ENCODE data around the gene RASGRF2.

The RASGRF2 gene

DNA sequence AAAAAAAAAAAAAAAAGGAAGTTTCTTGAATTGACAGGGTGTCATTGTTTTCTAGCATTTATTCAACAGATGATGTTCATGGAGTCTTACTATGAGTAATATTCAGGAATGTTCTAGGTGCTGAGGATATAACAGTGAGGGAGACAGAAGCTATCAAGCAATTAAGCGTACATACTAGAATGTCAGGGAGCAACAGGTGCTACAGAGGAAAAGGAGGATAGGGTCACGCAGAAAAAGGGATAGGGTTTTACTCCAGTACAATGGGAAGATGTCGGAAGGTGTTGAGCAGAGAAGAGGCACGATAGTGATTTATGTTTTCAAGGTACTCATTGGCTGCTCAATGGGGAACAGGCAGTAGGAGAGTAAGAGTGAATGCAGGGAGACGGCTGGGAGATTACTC lies 6.6 kb upstream of the RASGRF2 start:
- no peak for DNase-seq

DNA sequence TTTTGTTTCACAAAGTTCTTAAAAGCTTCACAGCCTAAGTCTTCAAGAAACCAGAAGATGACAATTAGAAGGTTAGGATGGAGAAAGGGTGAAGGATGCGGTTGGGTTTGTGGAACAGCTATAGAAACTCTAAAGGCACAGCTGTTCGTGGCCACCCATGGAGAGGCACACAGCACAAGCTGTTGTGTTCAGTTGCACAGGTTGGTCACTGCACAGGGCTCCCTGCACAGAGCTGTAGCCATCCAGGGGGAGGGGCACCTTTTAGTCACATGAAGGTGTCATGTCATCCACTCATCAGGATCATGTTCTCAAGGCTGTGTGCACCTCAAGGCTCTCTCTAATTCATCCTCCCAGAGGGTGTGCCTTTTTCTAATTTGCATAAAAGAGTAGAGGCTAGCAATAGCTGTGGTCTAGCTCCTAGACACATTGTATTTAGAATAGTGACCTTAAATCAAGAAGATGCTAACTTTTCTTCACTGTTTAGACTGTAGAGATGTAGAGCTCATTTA lies 5.0 kb upstream of the RASGRF2 start:
- DNase-seq, result no peak

DNA sequence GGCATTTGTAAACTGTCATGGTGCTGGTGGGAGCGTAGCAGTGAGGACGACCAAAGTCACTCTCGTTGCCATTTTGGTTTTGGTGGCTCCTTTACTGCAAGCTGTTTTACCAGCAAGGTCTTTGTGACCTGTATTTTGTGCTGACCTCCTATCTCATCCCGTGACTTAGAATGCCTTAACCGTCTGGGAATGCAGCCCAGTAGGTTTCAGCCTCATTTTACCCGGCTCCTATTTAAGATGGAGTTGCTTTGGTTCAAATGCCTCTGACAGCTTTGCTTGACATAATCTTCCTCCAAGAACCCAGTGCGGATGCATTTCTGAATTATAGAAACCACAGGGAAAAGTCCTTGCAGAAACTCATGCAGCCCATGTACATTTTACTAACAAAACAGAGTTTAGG lies 3.9 kb upstream of the RASGRF2 start:
- no peak for DNase-seq

DNA sequence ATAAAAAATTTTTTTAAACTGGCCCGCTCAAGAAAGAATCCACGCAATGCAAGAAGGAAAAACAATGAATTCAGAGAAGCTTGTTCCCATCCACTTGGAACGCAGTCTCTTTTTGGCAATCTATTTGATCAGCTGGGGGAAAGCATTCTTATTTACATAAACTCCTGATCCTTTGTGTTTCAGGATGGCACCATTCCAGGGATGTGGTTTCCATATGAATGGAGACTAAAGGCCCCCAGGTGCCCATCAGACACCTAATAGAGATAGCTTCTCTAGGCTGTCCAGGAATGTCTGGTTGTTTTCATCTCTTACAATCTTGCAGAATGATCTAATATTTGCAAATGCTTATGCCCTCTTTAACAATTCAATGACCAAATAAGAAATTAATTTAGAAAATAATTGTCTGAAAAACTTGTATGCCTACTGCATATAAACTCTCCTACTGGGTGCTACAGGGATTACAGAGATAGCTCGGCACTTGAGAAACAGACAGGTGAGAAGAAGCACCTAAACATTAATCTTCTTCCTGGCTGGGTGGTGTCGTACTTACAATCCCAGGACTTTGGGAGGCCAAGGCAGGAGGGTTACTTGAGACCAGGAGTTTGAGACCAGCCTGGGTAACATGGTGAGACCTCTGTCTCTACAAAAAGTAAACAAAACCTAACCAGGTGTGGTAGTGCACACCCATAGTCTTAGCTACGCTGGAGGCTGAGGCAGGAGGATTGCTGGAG lies 3.0 kb upstream of the RASGRF2 start:
- DNase-seq, result no peak

DNA sequence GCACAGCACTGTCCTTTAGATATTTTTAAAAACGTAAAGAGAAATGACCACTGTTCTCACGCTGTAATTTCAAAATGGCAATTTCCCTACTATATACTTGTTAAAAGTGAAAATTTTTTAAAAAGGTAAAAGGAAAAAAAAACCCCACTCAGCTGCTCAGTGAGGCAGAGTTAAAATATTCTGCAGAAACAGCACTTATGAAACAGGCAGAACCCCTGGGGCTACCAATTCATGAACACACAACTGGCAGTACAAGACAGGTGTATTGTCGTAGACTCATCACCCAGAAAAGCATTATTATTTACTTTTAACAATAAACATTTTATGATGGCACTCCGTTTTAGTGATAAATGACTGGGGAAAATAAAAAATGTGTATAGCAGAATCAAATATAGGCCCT lies 1.5 kb upstream of the RASGRF2 start:
- DNase-seq, result no peak

DNA sequence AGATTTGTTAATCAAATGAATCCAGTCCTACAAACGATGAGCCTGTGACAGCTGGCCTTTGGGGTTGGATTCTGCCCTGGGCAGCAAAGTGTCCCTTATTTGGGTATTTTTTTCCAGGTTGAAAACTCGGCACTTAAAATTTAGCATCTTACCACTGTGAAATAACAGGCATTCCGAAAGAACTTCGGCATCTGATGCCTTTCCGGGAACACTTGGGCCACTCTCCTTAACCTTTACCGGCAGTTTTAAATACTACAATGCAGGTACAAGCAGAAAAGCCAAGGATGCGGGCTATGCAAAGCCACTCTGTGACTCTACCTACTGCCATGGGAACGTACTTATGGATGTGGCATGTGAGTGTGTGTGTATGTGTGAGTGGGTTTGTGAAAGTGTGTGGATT lies 1.0 kb upstream of the RASGRF2 start:
- DNase-seq, result no peak

DNA sequence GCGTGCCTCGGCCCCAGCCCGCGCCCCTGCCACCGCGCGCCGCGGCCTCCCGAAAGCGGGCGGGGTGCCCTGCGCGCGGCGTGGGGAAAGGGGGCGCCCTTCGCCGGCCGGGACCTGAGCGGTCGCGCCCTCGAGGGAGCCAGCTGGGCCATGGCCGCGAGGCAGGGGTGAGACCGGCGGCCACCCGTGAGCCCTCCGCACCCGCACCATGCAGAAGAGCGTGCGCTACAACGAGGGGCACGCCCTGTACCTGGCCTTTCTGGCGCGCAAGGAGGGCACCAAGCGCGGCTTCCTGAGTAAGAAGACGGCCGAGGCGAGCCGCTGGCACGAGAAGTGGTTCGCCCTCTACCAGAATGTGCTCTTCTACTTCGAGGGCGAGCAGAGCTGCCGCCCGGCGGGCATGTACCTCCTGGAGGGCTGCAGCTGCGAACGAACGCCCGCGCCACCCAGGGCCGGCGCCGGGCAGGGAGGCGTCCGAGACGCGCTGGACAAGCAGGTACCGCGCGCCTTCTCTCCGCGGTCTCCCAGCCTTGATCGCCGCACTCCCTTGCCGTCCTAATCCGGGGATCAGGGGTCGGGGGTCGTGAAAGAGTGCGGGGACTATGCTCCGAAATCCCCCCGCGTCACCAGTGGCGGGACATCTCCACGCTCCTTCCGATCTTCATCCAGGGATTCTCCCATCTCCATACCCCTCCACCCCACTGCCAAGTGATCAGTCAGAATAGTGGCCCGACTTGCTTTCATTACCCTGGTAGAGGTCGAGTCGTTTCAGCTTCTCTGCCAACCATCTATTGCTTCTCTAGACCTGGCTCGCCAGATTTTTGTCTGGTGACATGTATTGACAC lies 590 bp downstream of the RASGRF2 start:
- DNase-seq, result no peak

DNA sequence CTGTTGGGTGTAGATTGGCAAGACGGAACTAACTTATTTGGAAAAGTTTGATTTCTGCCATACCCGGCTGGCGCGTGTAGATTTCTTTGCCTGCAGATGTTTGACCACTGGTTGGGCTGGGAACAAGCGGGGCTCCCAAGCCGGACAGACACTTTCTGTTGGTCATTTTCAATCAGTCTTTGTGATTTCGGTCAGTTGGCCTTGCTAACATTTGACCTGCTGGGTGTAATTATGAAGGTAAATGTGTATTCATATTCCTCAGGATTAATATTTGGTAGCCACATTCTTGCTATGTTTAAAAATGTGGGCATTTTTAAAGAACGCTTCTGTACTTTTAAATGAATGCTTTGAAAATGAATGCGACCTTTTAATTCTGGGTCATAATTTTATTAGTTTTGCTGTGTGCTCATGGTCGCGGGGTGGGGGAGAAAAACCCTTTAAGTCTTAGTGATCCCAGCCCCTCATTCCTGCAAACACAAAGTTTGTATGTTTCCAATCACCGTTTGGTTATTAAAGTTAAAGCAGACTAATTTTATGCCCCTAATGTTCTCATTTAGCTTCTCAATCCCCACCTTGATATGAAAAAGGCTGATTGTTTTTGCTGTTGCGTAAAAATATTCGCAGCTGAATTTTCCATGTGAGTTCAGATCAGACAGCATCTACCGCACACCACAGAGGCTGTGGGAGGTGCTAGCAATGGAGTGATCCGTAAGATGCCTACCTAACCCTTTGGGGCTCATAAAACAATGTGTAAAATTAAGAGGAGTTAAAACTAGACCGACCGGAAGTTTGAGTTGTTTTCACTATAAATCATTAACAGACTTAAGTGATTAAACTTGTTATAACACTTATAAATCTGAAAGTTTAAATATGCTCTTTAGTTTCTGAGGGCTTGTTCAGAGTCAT lies 1.5 kb downstream of the RASGRF2 start:
- DNase-seq, result no peak

DNA sequence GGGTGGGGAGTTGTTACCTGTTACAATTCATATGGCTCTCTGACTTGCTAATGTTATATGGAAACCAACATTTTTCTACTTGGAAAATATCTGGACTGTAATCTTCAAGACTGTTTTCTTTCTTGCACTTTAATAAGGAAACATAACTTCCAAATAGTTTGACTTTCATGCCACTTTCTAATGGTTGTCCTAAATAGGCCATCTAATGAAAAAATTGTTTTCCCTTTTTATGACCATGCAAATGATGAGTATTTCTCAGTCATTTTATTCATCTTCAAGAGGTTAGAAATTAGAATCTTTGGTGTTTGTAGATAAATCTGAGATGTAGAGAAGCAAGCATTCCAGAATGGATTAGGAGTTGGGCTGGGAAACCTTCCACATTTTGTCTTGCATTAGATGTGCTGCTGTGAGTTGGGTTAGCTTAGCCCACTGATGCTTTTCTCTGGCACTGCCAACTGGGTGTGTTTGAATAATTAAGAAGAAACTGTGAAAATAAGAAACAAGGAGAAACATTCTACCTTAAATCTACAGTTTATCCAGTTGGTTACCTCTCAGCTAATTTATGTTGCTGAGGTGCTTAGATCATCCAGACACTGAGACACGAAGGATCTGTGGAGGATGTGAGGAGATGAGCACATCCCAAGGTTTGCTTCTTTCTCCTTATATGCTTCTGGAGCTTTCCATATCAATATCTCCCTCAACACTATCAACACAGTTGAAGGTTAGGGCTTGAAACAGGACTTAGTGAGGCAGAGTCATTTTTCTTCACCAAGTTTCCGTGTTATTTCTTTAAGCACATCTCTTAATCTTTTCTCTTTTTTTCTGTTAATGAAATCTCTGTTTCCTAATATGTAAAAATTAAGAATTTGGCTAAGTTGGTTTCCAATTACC lies 2.7 kb downstream of the RASGRF2 start:
- no peak for DNase-seq

DNA sequence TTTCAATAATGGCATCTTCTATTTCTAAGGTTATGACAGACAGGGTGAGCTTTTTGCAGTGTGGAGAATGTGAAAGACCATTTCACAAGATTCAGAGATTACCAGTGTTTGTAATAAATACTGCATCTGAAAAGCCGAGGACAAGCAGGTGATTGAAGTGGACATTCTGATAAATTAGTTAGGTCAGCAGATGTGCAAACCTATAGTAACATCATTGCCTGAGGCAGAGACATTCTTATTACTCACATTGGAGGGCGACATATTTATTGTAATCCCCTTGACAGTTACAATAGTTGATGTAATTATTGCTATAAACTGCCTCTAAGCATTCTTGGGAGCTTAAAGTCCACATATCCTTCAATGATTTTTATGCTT lies 3.3 kb downstream of the RASGRF2 start:
- no peak for DNase-seq

DNA sequence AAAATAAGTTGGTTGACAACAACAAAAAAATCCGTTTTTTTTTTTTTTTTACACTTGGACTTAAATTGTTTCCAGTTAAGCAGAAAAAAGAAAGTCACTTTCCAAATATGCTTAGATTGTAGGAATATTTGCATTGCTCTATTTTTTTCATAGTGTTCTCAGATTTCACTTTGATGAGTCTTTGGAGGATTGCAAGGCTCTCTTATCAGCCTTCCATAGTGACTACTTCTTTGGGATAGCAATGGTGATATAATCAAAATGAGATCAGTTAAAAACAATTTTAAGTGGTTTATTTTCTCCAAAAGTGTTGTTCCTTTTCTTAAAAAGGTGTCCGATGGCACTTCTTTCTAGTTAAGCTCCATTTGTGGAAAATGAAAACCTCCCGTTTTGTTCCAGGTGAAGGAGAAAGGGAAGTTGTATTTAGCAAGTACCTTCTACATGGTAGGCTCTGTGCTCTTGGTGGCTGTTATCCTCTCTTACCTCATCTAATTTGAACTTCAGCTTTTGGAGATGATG lies 3.9 kb downstream of the RASGRF2 start:
- DNase-seq, result no peak

DNA sequence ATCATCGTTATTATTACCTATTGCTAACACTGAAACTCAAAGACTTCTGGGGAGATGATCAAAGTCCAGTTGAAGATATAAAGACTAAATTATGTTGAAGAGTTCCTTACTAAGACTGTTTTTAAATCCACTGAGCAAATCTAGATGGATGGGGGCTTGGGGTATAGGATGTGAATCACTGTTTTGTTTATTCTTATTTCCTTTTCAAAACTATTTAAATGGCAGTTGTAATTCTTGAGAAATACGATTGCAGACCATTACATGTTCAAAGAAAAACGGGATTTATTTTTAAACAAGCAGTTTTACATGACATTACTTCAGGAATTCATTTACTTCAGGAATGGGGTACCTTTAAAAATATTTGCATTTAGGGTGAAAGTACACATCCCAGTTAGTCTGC lies 4.3 kb downstream of the RASGRF2 start:
- DNase-seq, result no peak

DNA sequence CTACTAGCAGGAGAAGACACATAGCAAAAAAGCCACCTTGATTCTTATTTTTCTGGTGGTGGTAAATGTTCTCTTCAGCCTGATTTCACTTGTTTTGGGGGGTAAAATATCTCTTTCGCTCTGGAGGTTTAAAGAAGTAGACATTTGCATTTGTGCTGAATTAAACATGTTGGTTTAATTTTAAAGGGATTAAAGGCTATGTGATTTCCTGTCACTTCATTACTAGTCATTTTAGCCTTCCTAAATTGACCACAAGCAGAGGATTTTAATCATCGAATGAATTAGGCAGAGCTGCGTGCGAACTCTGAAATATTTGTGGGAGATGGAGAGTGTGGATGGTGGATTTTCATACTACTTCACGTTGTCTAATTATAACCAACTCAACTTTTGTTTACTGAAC lies 4.8 kb downstream of the RASGRF2 start:
- DNase-seq, result no peak

DNA sequence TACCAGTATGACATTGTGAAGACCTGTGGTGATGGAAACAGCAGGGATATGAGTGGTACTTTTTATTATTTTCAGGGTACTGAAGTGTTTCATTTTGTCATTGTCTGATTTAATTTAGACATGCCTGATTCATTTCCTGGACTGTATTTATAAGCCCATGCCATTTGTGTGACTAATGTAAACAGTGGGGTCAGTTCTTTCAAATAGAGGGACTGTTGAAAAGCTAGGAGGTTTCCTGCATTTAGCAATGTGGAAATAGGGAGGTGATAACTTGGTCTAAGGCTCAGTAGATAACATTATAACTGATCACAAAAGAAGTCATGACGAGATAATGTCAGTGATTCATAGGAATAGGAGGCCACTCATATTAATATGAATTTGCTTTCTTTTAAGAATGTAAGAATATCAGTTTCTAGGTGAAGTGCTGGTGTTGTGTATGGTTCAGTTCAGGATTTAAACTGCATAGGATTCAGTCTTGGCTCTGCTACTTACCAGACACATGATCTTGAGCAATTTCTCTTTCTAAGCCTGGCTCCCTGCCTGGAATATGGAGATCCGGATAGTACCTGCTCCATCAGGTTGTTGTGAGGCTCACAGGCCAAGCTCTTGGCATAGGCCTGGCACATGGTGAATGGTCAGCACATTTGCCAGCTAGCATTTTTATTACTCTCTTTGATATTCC lies 7.5 kb downstream of the RASGRF2 start:
- no peak for DNase-seq

DNA sequence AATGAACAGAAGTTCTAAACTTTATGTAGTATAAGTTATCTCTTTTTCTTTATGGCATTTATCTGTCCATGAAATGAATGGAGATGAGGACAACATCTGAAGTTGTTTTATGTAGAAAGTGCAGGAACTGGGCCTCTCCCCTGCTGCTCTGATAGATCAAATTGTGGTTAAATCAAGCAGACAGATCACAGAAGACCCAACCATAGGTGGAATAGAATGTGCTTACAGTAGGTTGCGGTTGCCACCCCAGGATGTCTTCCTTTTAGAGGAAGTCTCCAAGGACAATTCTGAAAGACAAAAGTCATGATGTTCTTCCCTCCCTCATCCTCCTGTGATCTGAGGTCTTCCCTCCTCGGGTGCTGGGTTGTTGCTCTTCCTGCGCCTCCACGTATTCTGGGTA lies 12.9 kb downstream of the RASGRF2 start:
- no peak for DNase-seq

DNA sequence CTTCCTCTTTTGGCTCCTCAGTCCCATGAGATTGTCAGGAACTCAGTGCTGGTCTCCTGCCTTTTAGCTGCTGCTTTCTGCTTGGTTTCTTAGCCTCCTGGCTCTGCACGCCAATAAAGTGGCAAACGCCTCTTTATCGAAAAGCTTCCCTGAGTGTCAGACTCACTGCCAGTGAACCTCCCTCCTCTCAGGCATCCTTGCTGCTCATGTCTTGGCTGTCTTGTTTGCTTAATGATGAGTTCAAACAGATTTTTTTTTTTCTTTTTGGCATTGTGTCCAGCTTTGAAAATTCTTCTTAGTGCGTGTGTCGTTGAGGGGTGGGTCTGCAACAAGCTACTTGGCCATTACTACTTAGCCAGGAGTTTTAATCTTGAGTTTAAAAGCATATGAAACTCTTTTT lies 14.9 kb downstream of the RASGRF2 start:
- no peak for DNase-seq

DNA sequence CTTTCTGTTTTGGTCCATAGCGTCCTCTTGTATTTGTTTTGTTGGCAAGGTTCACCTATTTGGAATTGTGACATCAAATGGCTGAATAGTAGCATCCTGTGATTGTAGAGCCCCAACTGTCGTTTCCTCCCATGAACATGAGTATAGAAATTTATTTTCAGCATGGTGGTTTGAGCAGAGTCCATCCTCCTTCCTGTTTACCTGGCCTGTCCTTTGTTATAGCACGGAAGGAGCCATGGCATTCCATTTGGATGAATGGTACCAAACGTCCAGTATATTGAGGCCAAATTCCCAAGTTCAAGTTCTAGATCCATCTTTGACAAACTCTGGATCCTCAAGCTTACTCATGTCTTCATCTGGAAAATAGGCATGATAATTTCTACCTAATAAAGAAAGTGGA lies 16.8 kb downstream of the RASGRF2 start:
- no peak for DNase-seq

DNA sequence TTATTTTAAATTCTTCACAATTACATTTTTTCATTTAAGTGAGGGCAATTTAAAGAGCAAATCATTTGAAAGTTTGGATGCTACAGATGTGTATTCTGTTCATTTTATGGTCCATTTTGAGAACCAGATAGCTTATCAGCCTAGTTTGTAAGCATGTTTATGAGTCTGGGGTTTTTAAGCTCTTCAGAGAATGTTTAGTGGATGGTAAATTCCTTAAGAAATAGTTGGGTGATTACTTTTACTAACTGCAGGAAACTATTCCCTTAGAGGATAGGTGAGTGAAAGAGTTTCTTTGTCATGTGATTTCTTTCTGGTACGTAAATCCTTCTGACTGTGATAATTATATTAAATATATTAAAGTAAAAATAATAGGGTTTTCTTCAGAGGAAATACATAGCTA lies 17.6 kb downstream of the RASGRF2 start:
- DNase-seq, result no peak

DNA sequence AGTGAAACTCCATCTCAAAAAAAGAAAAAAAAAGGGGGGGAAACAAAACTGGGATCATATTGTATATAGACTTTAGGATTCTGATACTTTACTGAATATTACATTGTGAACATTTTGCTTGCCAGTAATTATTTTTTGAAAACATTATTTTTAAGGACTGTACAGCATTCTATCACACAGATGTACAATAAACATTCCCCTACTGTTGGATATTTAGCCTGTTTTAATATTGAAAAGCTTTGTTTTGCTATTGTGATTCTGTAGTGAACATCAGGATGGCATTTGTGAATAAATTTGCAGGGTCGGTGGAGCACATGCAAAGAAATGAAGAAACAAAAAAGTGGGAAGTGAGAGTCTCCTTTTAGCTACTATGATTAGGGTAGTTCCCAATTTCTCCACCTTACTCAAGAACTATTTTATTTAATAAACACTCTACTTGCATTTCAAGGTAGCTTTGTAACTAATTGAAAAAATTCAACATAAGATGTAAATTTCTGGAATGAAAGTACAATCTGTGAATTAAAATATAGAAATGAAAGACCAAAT lies 18.7 kb downstream of the RASGRF2 start:
- DNase-seq, result no peak

DNA sequence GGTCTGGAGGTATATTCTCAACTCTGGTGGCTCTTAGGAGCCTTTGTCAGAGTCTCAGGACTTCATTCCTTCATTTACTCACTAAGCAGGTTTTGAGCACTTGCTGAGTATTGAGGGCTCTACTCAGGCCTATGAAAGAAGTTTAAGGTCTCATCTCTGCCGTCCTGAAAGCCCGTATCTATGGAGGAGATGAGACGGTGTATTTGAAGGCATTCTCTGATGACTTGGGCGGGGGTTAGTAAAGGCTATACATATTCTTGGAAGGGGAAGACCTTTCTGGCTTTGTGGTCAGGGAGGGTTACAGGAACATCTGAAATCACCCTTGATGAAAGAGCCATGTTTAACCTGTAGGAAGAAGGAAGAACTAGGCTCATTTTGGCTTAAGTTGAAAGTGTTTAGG lies 21.9 kb downstream of the RASGRF2 start:
- no peak for DNase-seq

DNA sequence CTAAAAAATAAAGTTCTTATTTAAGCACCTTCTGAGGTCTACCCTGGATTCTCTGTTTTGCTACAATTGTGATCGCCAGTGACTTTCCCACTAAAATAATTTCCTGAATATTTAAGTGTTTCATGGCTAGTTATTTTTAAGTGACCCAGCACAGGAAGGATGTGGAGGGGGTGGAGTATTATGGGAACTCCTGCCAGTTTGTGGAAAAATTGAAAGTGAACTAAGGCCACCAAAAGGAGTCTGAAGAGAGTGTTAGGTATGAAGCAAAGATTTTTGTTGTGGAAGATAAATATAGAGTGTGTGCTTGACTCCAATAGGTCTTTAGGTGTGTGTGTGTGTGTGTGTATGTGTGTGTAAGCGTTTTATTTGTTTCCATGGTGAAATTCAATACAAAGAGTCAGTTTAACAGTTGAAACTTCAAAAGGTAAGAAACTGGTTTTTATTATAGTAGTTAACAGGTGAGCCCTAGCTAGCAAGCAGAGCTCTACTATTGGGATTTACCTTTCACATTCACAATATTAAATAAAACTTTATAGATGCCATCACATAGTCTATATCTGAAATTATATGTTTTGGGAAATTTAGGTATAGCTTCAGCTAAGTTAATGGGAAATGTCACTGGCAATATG lies 25.6 kb downstream of the RASGRF2 start:
- DNase-seq, result no peak

Measured in AML-193 (cell line).